Activated CD8-positive, alpha-beta memory T cell treated with anti-CD3 and anti-CD28 coated beads, Interleukin-2, amount 50 U/mL, for 4 hours (primary cell): ENCODE results near the gene CHRNA10.

ENCODE experiments used
- DNase-seq: peaks from one replicate; pipeline ENCODE4 v3.0.0-alpha.2; 2020

CHRNA10 gene

DNA sequence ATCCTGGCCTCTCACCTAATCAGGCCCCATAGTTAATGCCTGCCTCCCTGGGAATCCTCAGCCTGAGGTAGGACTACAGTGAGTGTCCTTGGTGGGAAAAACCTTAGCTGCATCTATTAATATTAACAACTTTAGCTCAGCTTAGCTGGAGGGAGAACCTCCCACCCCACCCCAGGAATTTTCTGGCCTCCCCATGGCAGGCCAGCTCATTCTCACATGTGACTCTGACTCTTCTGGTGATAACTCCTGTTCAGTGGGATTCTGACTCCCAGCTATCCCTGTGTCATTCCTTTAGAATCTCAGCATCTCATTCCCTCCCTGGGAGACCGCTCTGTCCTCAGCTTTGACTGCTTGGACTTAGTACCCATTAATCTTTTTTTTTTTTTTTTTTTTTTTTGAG lies 43.9 kb downstream of the CHRNA10 start:
- no peak for DNase-seq

DNA sequence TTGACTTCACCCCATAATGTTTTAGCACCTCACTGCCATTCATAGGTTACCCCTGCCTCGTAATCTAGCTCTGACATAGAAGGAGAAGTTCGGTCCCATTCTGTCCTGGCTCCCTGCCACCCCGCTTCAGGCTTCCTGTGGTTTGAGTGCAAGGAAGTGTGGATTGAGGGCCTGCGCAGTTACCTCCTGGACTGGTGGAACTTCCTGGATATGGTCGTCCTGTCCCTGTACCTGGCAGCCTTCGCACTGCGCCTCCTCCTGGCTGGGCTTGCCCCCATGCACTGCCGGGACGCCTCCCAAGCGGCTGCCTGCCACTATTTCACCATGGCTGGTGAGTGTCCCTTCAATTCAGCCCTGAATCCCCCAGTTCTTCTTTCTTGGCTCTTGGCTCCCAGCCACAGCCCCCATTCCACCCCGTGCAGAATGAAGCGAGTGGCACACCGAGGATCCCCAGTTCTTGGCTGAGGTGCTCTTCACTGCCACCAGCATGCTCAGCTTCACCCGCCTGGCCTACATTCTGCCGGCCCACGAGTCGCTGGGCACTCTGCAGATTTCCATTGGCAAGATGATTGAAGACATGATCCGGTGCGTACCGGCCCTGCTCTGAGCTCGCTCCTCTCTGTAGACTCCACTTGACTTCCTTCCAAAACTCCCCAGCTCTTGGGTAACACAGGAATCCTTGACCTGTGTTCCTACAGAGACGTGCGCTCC lies 44.8 kb downstream of the CHRNA10 start:
- DNase-seq, result no peak

DNA sequence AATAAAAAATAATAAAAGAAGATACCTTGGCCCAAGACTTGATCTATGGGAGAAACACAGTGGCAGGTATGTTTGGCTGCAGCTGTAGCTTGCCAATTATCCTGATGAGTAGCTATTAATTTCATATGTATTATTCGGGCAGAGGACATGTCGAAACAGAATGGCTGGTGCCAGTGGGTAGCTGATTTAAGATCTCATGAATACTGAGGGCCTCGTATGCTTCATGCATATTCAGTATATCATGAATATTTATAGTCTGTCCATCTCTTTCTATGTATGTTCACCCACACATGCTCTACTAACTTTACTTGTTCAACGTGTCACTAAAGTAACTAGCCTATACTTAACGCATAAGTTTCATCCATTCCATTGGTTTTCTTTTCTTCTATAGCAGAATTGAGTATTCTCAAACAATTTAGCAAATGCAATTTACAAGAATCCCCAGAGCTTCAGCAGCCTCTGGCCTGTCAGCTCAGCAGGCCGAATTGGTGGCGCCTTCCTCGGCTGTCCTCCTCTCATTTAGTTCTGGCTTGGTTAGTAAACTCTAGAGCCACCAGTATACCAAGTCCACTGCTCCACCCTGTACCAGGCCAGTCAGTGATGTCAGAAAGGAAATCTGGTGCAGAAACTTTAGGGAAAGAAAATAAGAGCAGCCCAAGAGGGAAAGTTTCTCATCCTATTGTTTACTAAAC lies 47.3 kb downstream of the CHRNA10 start:
- DNase-seq, result no peak

GRCh38 chr11:3623121-3623520 lies 48.1 kb downstream of the CHRNA10 start:
- no peak for DNase-seq

DNA sequence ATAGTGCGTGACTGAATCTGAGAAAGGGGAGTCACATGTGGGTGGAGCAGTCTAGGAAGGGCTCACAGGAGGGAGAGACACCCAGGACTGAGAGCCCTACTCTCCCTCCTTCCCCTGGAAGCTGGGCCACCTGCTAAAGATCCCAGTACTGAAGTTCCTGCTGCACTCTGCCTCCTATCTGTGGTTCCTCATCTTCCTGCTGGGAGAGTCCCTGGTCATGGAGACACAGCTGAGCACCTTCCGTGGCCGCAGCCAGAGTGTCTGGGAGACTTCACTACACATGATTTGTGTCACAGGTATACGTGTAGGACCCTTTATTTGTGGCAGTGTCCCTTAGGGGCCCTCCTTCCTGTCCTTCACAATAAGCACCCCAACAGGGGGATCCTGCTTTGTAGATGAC lies 48.7 kb downstream of the CHRNA10 start:
- DNase-seq, result no peak

- DNase-seq, result no peak
Observed at GRCh38 chr11:3617990-3618389, 53.2 kb downstream of the CHRNA10 start.

DNA sequence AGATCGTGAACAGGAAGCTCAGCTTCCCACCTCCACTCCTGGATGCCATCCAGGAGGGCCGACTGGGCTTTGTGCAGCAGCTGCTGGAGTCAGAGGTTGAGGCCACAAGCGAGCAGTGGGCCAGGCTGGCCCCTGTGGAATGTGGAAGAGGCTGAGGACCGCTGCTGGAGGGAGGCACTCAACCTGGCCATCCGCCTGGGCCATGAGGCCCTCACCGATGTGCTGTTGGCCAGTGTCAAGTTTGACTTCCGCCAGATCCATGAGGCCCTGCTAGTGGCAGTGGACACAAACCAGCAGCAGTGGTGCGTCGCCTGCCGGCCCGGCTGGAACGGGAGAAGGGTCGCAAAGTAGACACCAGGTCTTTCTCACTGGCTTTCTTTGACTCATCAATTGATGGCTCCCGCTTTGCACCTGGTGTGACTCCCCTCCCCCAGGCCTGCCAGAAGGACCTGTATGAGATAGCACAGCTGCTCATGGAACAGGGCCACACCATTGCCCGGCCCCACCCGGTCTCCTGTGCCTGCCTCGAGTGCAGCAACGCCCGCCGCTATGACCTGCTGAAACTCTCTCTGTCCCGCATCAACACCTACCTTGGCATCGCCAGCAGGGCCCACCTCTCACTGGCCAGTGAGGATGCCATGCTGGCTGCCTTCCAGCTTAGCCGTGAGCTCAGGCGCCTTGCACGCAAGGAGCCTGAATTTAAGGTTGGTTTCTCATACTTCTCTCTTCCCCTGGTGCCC lies 54.3 kb downstream of the CHRNA10 start:
- DNase-seq, result no peak

DNA sequence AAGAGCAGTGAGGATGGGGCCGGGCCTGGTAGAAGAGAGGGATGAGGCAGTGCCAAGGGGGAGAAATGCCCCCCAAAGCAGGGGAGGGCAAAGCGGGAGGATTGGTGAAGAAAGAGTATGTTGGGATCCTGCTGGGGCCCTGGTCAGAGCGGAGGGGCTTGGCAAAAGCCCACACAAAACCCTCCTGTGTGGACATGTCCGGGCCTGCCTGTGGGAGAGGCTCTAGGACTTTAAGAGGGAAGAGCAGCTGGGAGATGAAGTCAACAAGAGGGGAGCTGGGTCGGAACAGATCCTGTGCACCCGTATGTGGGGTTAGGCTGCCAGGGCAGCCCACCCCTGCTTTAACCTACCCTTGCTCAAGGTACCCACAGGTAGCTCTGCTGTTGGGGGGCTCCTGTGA lies 55.2 kb downstream of the CHRNA10 start:
- no peak for DNase-seq
